Mesothelial cell of epicardium (in vitro differentiated cells): ENCODE data around the gene BSG. TPM values are rescaled to one million over a fixed set of nuclear protein-coding genes. Genes with fewer than 3 reads are reported as not detected.

Source experiments
- DNase-seq, 2 experiments: peaks; one replicate each; pipeline ENCODE4 v3.0.0; 2021; ENCODE audit warnings: low spot score in 2 of 2; ENCODE audit not compliant: unreplicated experiment in 2 of 2
- H3K27ac Mint-ChIP-seq: 2 replicates; pipeline ENCODE4 v1.8.0; 2021; ENCODE audit warnings: mixed read lengths
- H3K27me3 Mint-ChIP-seq: 2 replicates; pipeline ENCODE4 v1.8.0; 2021; ENCODE audit warnings: low read depth, mixed read lengths
- H3K36me3 Mint-ChIP-seq: 2 replicates; pipeline ENCODE4 v1.8.0; 2021; ENCODE audit warnings: mixed read lengths
- H3K4me1 Mint-ChIP-seq: 2 replicates; pipeline ENCODE4 v1.8.0; 2021; ENCODE audit warnings: mixed read lengths
- H3K4me3 Mint-ChIP-seq: 2 replicates; pipeline ENCODE4 v1.8.0; 2021; ENCODE audit warnings: mild to moderate bottlenecking, moderate library complexity, mixed read lengths
- H3K9me3 Mint-ChIP-seq: 2 replicates; pipeline ENCODE4 v1.8.0; 2021; ENCODE audit warnings: mixed read lengths
- total RNA-seq: library from RNA; stranded (reverse); gene quantifications from 3 replicates; pipeline ENCODE4 v1.2.1, GENCODE V29; 2021
- TF ChIP-seq, protein P1 (sequence below): fragments of 200-600 bp; sonication (generic); IDR thresholded peaks from one replicate; pipeline ENCODE4 v1.5.0; 2021; ENCODE audit warnings: antibody characterized with exemption; ENCODE audit not compliant: unreplicated experiment

BSG gene
- total RNA-seq, 1 donor from 2014 or later: 414 TPM

- TF ChIP-seq, protein P1, sequence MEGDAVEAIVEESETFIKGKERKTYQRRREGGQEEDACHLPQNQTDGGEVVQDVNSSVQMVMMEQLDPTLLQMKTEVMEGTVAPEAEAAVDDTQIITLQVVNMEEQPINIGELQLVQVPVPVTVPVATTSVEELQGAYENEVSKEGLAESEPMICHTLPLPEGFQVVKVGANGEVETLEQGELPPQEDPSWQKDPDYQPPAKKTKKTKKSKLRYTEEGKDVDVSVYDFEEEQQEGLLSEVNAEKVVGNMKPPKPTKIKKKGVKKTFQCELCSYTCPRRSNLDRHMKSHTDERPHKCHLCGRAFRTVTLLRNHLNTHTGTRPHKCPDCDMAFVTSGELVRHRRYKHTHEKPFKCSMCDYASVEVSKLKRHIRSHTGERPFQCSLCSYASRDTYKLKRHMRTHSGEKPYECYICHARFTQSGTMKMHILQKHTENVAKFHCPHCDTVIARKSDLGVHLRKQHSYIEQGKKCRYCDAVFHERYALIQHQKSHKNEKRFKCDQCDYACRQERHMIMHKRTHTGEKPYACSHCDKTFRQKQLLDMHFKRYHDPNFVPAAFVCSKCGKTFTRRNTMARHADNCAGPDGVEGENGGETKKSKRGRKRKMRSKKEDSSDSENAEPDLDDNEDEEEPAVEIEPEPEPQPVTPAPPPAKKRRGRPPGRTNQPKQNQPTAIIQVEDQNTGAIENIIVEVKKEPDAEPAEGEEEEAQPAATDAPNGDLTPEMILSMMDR: no peak
- peaks cover 5% of the 10 kb centered on the region for H3K36me3 Mint-ChIP-seq
- peak overlapping the region; percentile 85 for H3K4me3 Mint-ChIP-seq
- H3K9me3 Mint-ChIP-seq: peaks cover 3% of the 10 kb centered on the region
- no peaks in the 10 kb centered on the region for H3K27me3 Mint-ChIP-seq
- peaks cover 36% of the 10 kb centered on the region for H3K4me1 Mint-ChIP-seq
- H3K27ac Mint-ChIP-seq: peak overlapping the region; percentile 90
- peak in 1 of 2 experiments; percentile 23 for DNase-seq
Measured at GRCh38 chr19:572743-573518, 535 bp downstream of the BSG start.

- Mint-ChIP-seq H3K27ac (peak overlapping the region; percentile 90), H3K27me3 (no peaks in the 10 kb centered on the region), H3K4me3 (peak overlapping the region; percentile 85), H3K36me3 (peaks cover 5% of the 10 kb centered on the region), H3K4me1 (peaks cover 36% of the 10 kb centered on the region), H3K9me3 (peaks cover 3% of the 10 kb centered on the region)
- peak in 1 of 2 experiments; percentile 16 for DNase-seq
- TF ChIP-seq, protein P1: no peak
Measured at GRCh38 chr19:573519-573825, 1.1 kb downstream of the BSG start.

DNA sequence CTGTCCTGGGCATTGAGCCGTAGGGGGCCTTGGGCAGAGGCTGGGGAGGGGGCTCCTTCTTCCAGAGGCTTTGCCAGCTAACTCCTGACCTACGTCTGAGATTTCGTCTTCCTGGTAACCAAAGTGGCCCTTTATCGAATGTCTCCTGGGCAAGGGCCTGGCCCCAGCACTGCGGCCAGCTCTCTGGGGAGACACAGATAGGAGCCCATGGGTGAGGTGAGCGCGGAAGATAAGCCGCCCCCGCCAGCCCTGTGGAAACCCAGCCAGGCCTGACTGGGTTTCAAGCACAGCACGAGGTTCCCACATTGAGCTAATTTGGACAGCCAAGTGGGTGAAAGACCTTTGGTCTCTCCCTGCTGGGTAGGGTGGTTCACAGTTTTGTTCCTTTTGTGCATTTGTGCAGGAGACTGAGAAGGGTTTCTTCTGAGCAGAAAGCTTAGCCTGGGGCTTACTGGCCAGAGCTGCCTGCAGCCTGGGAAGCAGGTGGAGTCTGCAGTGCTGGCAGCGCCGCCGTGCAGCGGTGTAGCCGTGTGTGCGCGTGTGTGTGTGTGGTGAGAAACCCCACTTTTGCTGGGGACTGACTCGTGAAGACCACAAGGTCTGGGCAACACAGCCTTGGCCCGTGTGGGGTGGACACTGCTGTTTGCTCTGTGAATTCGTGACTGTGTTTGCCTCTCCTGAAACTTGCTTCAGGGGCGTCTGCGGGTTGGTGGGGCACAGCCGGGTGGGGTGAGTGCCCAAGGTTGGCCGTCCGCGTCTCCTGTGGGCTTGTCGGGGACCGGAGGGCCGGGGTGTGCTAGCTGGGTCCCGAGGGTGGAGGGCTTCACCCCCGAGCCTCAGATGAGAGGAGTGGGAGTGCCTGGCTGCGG is 2.5 kb downstream of the BSG start:
- H3K9me3 Mint-ChIP-seq: no peaks in the 10 kb centered on the region
- H3K36me3 Mint-ChIP-seq: peaks cover under 1% of the 10 kb centered on the region
- peaks cover 34% of the 10 kb centered on the region for H3K4me1 Mint-ChIP-seq
- TF ChIP-seq, protein P1: no peak
- H3K4me3 Mint-ChIP-seq: peak overlapping the region; percentile 85
- H3K27ac Mint-ChIP-seq: peak overlapping the region; percentile 86
- DNase-seq: peak in 1 of 2 experiments; percentile 18
- H3K27me3 Mint-ChIP-seq: no peaks in the 10 kb centered on the region

DNA sequence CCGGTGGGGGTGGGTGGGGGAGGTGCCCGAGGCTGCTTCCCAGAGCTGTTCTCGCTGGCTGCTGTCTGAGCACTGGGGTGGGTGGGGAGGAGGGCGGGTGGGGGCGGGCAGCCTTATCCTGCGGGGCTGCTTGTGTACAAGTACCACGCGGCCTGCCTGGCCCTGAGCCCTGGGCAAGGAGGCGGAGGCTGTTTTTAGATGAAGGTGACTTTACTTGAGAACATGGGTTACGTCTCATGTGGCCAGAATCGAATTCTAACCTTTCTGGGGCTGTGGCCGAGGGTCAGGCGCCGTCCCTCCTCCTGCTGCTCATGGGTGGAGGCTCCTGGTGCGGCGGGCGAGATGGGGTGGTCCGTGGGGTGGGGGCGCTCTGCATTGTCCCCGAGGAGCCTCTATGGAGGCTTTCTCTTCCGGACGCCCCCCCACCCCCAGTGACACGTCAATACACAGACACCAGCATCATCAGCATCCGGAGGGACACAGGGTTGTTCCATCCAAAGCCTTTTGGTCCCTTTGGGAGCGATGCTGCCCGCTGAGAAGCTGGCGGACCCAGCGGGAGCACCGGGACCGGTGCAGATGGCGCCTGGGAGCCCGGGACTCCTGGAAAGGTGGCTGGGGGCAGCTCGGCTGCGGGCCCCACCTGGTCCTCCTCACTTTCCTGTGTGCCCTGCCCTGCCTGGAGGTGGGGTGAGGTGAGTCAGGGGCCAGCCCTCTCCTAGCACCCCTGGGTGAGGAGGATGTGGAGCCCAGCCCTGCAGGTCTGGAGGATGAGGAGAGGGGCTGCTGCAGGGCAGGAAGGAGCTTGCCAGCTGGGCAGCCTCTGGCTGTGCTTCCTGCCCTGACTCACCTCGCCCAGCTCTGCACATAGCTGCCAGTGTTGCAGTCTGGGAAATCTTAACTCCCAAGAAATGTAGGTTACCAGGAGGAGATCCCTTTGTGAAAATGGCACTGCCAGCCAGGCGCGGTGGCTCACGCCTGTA is 3.4 kb downstream of the BSG start:
- no peak overlapping the region for H3K27ac Mint-ChIP-seq
- no peaks in the 10 kb centered on the region for H3K9me3 Mint-ChIP-seq
- TF ChIP-seq, protein P1: no peak
- H3K36me3 Mint-ChIP-seq: no peaks in the 10 kb centered on the region
- no peak for DNase-seq
- peak overlapping the region; percentile 15 for H3K4me3 Mint-ChIP-seq
- peaks cover 33% of the 10 kb centered on the region for H3K4me1 Mint-ChIP-seq
- no peaks in the 10 kb centered on the region for H3K27me3 Mint-ChIP-seq

DNA sequence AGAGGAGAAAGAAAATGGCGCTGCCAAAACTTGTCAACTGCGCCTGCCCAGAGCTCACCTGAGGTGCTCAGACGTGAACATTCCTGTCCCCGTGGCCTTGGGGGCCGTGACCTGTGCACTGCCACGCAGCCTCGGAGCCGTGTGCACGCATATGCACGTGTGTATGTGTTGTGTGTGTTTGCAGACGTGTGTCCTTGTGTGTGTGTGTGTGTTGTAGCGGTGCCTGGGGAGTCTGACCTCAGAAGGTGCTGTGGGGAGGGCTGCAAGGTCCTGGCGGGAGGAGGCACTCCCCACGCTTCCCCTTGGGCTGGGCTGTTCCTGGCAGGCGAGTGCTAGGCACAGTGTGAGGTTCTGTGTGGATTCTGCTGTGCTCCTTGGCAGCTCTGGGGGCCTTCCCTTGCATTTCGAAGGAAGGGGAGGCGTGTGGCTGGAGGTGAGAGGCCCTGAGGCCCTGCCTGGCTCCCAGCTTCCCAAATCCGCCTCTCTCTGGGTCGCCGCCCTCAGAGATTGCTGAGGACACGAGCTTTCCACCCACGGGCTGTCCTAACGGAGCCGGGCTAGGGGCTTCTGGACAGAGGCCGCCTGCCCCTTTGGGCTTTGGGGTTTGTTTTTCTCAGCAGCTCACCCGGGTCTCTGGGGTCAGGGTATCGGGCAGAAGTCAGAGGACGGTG is 4.5 kb downstream of the BSG start:
- H3K27me3 Mint-ChIP-seq: no peaks in the 10 kb centered on the region
- H3K27ac Mint-ChIP-seq: no peak overlapping the region
- no peak for DNase-seq

More for the DNA sequence above, 4.5 kb downstream of the BSG start:
- H3K36me3 Mint-ChIP-seq: no peaks in the 10 kb centered on the region
- no peaks in the 10 kb centered on the region for H3K9me3 Mint-ChIP-seq
- peaks cover 25% of the 10 kb centered on the region for H3K4me1 Mint-ChIP-seq
- TF ChIP-seq, protein P1: no peak
- H3K4me3 Mint-ChIP-seq: no peak overlapping the region
